ENCODE results near the gene CYP2B6. TPM values are rescaled to one million over a fixed set of nuclear protein-coding genes. Genes with fewer than 3 reads are reported as not detected.

The CYP2B6 gene
- total RNA-seq = not detected
- 0.02 TPM for polyA plus RNA-seq
- long read RNA-seq, donor 1 = 0 reads
- long read RNA-seq, donor 2 = 0 reads
- long read RNA-seq, donor 3 = 0 reads
- long read RNA-seq, donor 4 = 0 reads
- long read RNA-seq, donor 5 = 0 reads
- long read RNA-seq, donor 6 = 0 reads
- long read RNA-seq, donor 7 = 0 reads
- long read RNA-seq, donor 8 = 0 reads
- long read RNA-seq, donor 9 = 0 reads
- long read RNA-seq, donor 10 = 0 reads

- WGBS = 89% methylated on average over 2 of the region's 2 CpGs
Measured at GRCh38 chr19:40990972-40991381, at the start of gene CYP2B6. Gene CYP2B6 (plus strand): TSS chr19:40991282. CDS start chr19:40991306, 24 bp downstream.

DNA sequence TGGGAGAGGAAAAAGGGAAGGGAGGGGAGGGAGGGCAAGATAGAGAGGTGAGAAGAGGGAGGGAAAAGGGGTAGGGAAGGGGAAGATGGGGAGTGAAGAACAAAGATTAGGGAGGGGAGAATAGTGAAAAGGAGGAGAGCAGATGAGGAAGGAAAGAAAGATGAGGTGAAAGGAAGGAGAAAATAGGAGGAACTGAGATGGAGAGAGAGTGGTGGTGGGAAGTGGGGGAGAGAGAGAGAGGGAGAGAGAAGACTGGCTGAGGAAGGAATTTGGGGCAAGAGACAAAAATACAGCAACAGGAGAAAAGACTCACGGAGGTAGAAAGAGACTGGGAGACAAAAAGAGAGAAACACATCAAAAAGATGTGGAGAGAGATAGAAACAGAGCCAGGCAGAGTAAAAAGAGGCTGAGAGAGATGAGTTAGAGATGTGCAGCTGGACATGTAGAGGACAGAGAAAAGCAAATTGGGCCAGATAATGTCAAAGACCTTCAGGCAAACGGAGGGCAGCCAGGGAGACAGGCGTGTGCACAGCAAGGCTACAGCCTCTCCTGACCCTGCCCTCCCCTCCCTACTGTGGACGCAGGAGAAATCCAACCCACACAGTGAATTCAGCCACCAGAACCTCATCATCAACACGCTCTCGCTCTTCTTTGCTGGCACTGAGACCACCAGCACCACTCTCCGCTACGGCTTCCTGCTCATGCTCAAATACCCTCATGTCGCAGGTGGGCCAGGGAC lies 49.4 kb upstream of the CYP2B6 start:
- Histone ChIP-seq H3K27ac (ENCODE audit: low read depth in 1 of 2, low read length in 1 of 2) (no peak overlapping the region), H3K4me1 (ENCODE audit: control insufficient read depth in 2 of 2, insufficient read depth in 2 of 2, low read length in 2 of 2) (no peaks in the 10 kb centered on the region), H3K36me3 (ENCODE audit: control insufficient read depth in 2 of 2, insufficient read depth in 2 of 2, low read length in 1 of 2) (no peaks in the 10 kb centered on the region), H3K27me3 (ENCODE audit: control insufficient read depth in 2 of 2, insufficient read depth in 1 of 2, low read length in 1 of 2) (no peaks in the 10 kb centered on the region), H3K9me3 (ENCODE audit: control insufficient read depth in 2 of 2, insufficient read depth in 1 of 2, low read length in 1 of 2) (no peaks in the 10 kb centered on the region), H3K4me3 (ENCODE audit: low read length in 2 of 2) (no peak overlapping the region)
- DNase-seq (ENCODE audit: low read depth in 6 of 9, low spot score in 9 of 9) = no peak
- WGBS = 90% methylated on average over 9 of the region's 9 CpGs

More at GRCh38 chr19:40990972-40991381, at the start of gene CYP2B6:
- no peak within 1 kb of the TSS for H3K4me3 ChIP-seq (ENCODE audit: low read length in 2 of 2)
- no peaks in the 10 kb centered on the region for H3K9me3 ChIP-seq (ENCODE audit: control insufficient read depth in 2 of 2, insufficient read depth in 1 of 2, low read length in 1 of 2)
- no peaks in the 10 kb centered on the region for H3K4me1 ChIP-seq (ENCODE audit: control insufficient read depth in 2 of 2, insufficient read depth in 2 of 2, low read length in 2 of 2)
- H3K36me3 ChIP-seq (ENCODE audit: control insufficient read depth in 2 of 2, insufficient read depth in 2 of 2, low read length in 1 of 2) = no peaks in the 10 kb centered on the region
- H3K27me3 ChIP-seq (ENCODE audit: control insufficient read depth in 2 of 2, insufficient read depth in 1 of 2, low read length in 1 of 2) = no peaks in the 10 kb centered on the region
- no peak within 1 kb of the TSS for H3K27ac ChIP-seq (ENCODE audit: low read depth in 1 of 2, low read length in 1 of 2)
- no peak for DNase-seq (ENCODE audit: low read depth in 6 of 9, low spot score in 9 of 9)

DNA sequence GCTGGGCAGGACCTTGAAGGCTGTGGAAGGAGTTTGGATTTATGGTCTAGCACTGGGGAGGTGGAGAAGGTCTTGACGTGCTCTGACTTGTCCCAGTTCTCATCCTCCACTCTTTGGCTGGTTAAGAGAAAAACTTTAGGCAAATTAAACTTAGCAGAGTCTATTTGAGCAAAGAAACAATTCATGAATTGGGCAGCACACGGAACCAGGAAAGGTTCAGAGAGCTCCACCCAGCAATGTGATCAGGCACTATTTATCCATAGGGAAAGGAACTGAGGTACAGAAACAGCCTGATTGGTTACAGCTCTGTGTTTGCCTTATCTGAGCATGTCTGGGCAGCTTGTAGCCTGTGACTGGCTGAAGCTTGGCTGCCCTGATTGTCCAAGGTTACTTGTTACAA lies 45.4 kb upstream of the CYP2B6 start:
- Histone ChIP-seq H3K27ac (ENCODE audit: low read depth in 1 of 2, low read length in 1 of 2) (no peak overlapping the region), H3K4me1 (ENCODE audit: control insufficient read depth in 2 of 2, insufficient read depth in 2 of 2, low read length in 2 of 2) (no peaks in the 10 kb centered on the region), H3K36me3 (ENCODE audit: control insufficient read depth in 2 of 2, insufficient read depth in 2 of 2, low read length in 1 of 2) (no peaks in the 10 kb centered on the region), H3K4me3 (ENCODE audit: low read length in 2 of 2) (no peak overlapping the region), H3K9me3 (ENCODE audit: control insufficient read depth in 2 of 2, insufficient read depth in 1 of 2, low read length in 1 of 2) (no peaks in the 10 kb centered on the region), H3K27me3 (ENCODE audit: control insufficient read depth in 2 of 2, insufficient read depth in 1 of 2, low read length in 1 of 2) (no peaks in the 10 kb centered on the region)
- WGBS = 91% methylated on average over 2 of the region's 2 CpGs
- no peak for DNase-seq (ENCODE audit: low read depth in 6 of 9, low spot score in 9 of 9)

- H3K4me1 ChIP-seq (ENCODE audit: control insufficient read depth in 2 of 2, insufficient read depth in 2 of 2, low read length in 2 of 2) = no peaks in the 10 kb centered on the region
Measured at GRCh38 chr19:40947114-40947513, 44.0 kb upstream of the CYP2B6 start.

DNA sequence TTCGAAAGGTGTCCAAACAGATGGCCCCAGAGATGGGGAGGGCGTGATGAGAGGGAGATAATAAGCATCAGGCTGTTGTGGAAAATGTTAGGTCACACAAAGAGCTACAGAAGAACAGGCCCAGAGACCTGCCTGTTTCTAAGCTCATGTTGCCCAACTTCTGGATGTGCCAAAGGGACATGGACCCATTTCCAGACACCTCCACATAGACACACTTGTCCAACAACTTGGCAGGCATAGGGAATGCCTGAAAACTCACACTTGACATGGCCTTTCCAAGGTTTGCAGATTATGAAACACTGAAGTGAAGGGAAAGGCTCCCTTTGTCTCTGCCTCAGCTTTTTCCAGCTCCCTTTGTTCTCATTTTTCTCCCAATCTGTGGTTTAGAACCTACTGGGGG lies 43.5 kb upstream of the CYP2B6 start:
- Histone ChIP-seq H3K27ac (ENCODE audit: low read depth in 1 of 2, low read length in 1 of 2) (no peak overlapping the region), H3K36me3 (ENCODE audit: control insufficient read depth in 2 of 2, insufficient read depth in 2 of 2, low read length in 1 of 2) (no peaks in the 10 kb centered on the region), H3K4me1 (ENCODE audit: control insufficient read depth in 2 of 2, insufficient read depth in 2 of 2, low read length in 2 of 2) (no peaks in the 10 kb centered on the region), H3K9me3 (ENCODE audit: control insufficient read depth in 2 of 2, insufficient read depth in 1 of 2, low read length in 1 of 2) (no peaks in the 10 kb centered on the region), H3K27me3 (ENCODE audit: control insufficient read depth in 2 of 2, insufficient read depth in 1 of 2, low read length in 1 of 2) (no peaks in the 10 kb centered on the region), H3K4me3 (ENCODE audit: low read length in 2 of 2) (no peak overlapping the region)
- 82% methylated on average over 2 of the region's 2 CpGs for WGBS
- no peak for DNase-seq (ENCODE audit: low read depth in 6 of 9, low spot score in 9 of 9)

More at GRCh38 chr19:40947114-40947513, 44.0 kb upstream of the CYP2B6 start:
- no peak overlapping the region for H3K4me3 ChIP-seq (ENCODE audit: low read length in 2 of 2)
- WGBS = 89% methylated on average over 2 of the region's 2 CpGs
- no peaks in the 10 kb centered on the region for H3K9me3 ChIP-seq (ENCODE audit: control insufficient read depth in 2 of 2, insufficient read depth in 1 of 2, low read length in 1 of 2)
- no peaks in the 10 kb centered on the region for H3K27me3 ChIP-seq (ENCODE audit: control insufficient read depth in 2 of 2, insufficient read depth in 1 of 2, low read length in 1 of 2)
- no peak for DNase-seq (ENCODE audit: low read depth in 6 of 9, low spot score in 9 of 9)
- no peak overlapping the region for H3K27ac ChIP-seq (ENCODE audit: low read depth in 1 of 2, low read length in 1 of 2)
- no peaks in the 10 kb centered on the region for H3K36me3 ChIP-seq (ENCODE audit: control insufficient read depth in 2 of 2, insufficient read depth in 2 of 2, low read length in 1 of 2)

DNA sequence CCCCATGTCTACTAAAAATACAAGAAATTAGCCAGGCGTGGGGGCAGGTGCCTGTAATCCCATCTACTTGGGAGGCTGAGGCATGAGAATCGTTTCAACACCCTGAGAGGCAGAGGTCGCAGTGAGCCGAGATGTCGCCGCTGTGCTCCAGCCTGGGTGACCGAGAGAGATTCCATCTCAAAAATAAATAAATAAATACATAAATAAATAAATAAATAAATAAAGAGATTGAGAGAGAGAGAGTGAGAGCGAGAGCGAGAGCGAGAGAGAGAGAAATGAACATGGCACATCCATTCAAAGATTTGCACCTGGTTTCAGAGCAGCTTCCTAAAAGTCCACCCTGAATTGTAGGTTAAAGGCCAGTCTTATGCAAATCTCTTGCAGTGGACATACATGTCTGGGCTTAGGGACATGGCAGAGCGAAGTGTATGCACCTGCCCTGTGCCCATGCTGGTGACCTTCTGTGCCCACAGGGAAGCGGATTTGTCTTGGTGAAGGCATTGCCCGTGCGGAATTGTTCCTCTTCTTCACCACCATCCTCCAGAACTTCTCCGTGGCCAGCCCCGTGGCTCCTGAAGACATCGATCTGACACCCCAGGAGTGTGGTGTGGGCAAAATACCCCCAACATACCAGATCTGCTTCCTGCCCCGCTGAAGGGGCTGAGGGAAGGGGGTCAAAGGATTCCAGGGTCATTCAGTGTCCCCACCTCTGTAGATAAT lies 42.3 kb upstream of the CYP2B6 start:
- 91% methylated on average over 18 of the region's 18 CpGs for WGBS
- no peak for DNase-seq (ENCODE audit: low read depth in 6 of 9, low spot score in 9 of 9)
- H3K4me3 ChIP-seq (ENCODE audit: low read length in 2 of 2) = no peak overlapping the region
- peaks cover 0 to 5% of the 10 kb centered on the region in 2 donors for H3K9me3 ChIP-seq (ENCODE audit: control insufficient read depth in 2 of 2, insufficient read depth in 1 of 2, low read length in 1 of 2)
- no peaks in the 10 kb centered on the region for H3K27me3 ChIP-seq (ENCODE audit: control insufficient read depth in 2 of 2, insufficient read depth in 1 of 2, low read length in 1 of 2)
- H3K4me1 ChIP-seq (ENCODE audit: control insufficient read depth in 2 of 2, insufficient read depth in 2 of 2, low read length in 2 of 2) = no peaks in the 10 kb centered on the region
- no peak overlapping the region for H3K27ac ChIP-seq (ENCODE audit: low read depth in 1 of 2, low read length in 1 of 2)
- H3K36me3 ChIP-seq (ENCODE audit: control insufficient read depth in 2 of 2, insufficient read depth in 2 of 2, low read length in 1 of 2) = no peaks in the 10 kb centered on the region

GRCh38 chr19:40954573-40954972 lies 36.5 kb upstream of the CYP2B6 start:
- Histone ChIP-seq H3K4me3 (ENCODE audit: low read length in 2 of 2) (no peak overlapping the region), H3K27ac (ENCODE audit: low read depth in 1 of 2, low read length in 1 of 2) (no peak overlapping the region), H3K9me3 (ENCODE audit: control insufficient read depth in 2 of 2, insufficient read depth in 1 of 2, low read length in 1 of 2) (peaks cover 0 to 21% of the 10 kb centered on the region in 2 donors), H3K4me1 (ENCODE audit: control insufficient read depth in 2 of 2, insufficient read depth in 2 of 2, low read length in 2 of 2) (no peaks in the 10 kb centered on the region), H3K27me3 (ENCODE audit: control insufficient read depth in 2 of 2, insufficient read depth in 1 of 2, low read length in 1 of 2) (no peaks in the 10 kb centered on the region), H3K36me3 (ENCODE audit: control insufficient read depth in 2 of 2, insufficient read depth in 2 of 2, low read length in 1 of 2) (no peaks in the 10 kb centered on the region)
- no peak for DNase-seq (ENCODE audit: low read depth in 6 of 9, low spot score in 9 of 9)
- WGBS = 87% methylated on average over 10 of the region's 10 CpGs

- H3K4me3 ChIP-seq (ENCODE audit: low read length in 2 of 2) = no peak overlapping the region
- H3K27me3 ChIP-seq (ENCODE audit: control insufficient read depth in 2 of 2, insufficient read depth in 1 of 2, low read length in 1 of 2) = peaks cover 2 to 3% of the 10 kb centered on the region in 2 donors
- H3K9me3 ChIP-seq (ENCODE audit: control insufficient read depth in 2 of 2, insufficient read depth in 1 of 2, low read length in 1 of 2) = peaks cover 0 to 11% of the 10 kb centered on the region in 2 donors
- 97% methylated on average over 1 of the region's 1 CpG for WGBS
- H3K27ac ChIP-seq (ENCODE audit: low read depth in 1 of 2, low read length in 1 of 2) = no peak overlapping the region
- H3K4me1 ChIP-seq (ENCODE audit: control insufficient read depth in 2 of 2, insufficient read depth in 2 of 2, low read length in 2 of 2) = no peaks in the 10 kb centered on the region
- no peak for DNase-seq (ENCODE audit: low read depth in 6 of 9, low spot score in 9 of 9)
- H3K36me3 ChIP-seq (ENCODE audit: control insufficient read depth in 2 of 2, insufficient read depth in 2 of 2, low read length in 1 of 2) = no peaks in the 10 kb centered on the region
Measured at GRCh38 chr19:40959338-40959737, 31.7 kb upstream of the CYP2B6 start.

DNA sequence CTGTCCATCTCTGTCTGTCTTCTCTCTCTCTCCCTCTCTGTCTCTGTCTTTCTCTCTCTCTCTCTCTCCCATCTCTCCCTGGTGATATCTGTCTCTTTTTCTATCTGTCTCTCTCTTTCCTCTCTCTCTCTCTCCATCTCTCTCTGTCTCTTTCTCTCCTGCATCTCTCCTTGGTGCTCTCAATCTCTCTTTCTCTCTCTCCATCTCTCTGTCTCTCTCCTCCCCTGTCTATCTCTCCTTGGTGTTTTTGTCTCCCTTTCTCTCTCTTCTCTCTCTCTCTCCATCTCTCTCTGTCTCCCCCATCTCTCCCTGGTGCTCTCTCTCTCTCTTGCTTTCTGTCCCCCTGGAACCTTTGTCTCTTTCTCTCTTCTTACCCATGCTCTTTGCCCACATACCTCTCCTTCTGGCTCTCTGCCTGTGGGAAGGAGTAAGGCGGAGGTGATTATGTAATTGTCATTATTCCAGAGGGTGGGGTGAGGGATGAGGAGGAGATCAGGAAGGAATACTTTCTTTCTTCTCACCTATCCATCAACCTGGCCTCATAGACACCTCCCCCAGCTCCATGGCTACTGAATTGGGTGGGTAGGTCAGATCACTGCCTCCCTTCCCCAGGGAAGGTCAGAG lies 30.9 kb upstream of the CYP2B6 start:
- H3K9me3 ChIP-seq (ENCODE audit: control insufficient read depth in 2 of 2, insufficient read depth in 1 of 2, low read length in 1 of 2) = peaks cover 0 to 3% of the 10 kb centered on the region in 2 donors
- no peaks in the 10 kb centered on the region for H3K36me3 ChIP-seq (ENCODE audit: control insufficient read depth in 2 of 2, insufficient read depth in 2 of 2, low read length in 1 of 2)
- H3K4me1 ChIP-seq (ENCODE audit: control insufficient read depth in 2 of 2, insufficient read depth in 2 of 2, low read length in 2 of 2) = no peaks in the 10 kb centered on the region
- peaks cover 2 to 3% of the 10 kb centered on the region in 2 donors for H3K27me3 ChIP-seq (ENCODE audit: control insufficient read depth in 2 of 2, insufficient read depth in 1 of 2, low read length in 1 of 2)
- 86% methylated on average over 1 of the region's 1 CpG for WGBS
- no peak overlapping the region for H3K4me3 ChIP-seq (ENCODE audit: low read length in 2 of 2)
- H3K27ac ChIP-seq (ENCODE audit: low read depth in 1 of 2, low read length in 1 of 2) = no peak overlapping the region
- DNase-seq (ENCODE audit: low read depth in 6 of 9, low spot score in 9 of 9) = no peak
